SU-DHL-6 (cell line): ENCODE measurements around the gene PYDC1.

ENCODE experiments used
- CTCF ChIP-seq: fragments of 200-600 bp; sonication (generic); IDR thresholded peaks from one replicate; pipeline ENCODE4 v1.5.1; 2017; ENCODE audit warnings: antibody characterized with exemption, mild to moderate bottlenecking, low read length, moderate library complexity; ENCODE audit not compliant: insufficient read depth, poor library complexity, severe bottlenecking
- EZH2phosphoT487 ChIP-seq: fragments of 200-600 bp; sonication (generic), shearing (Covaris generic); conservative IDR thresholded peaks from 2 replicates; pipeline ENCODE4 v1.6.1; 2018; ENCODE audit warnings: mild to moderate bottlenecking, antibody characterized with exemption, low read length, moderate library complexity, mixed read lengths

GRCh38 chr16:31181102-31181830 lies 35.7 kb downstream of the PYDC1 start:
- TF ChIP-seq CTCF (no peak), EZH2phosphoT487 (no peak)
